Endothelial cell of umbilical vein (primary cell): Measurements from ENCODE around the gene STT3B. TPM values are rescaled to one million over a fixed set of nuclear protein-coding genes. Genes with fewer than 3 reads are reported as not detected.

Experiments used
- BruUV-seq: library from RNA; stranded (reverse); fragments of 400-500 nt; replicated peaks from 2 replicates; lab custom pipeline; 2021; lab: Mats Ljungman, UMichigan
- CTCF ChIA-PET: fragments of 300-600, 350-600 bp; sonication (Branson Sonifier 250); formaldehyde crosslinking; loops from one replicate; lab custom pipeline; 2021; ENCODE audit warnings: antibody characterized with exemption, inconsistent platforms; lab: Charles Lee
- POLR2A ChIA-PET: fragments of 300-600, 350-600 bp; sonication (Branson Sonifier 250); formaldehyde crosslinking; loops from one replicate; lab custom pipeline; 2021; ENCODE audit warnings: antibody characterized with exemption, inconsistent platforms; lab: Charles Lee
- DNase-seq: peaks from one replicate; pipeline ENCODE4 v3.0.0-alpha.2; 2011; ENCODE audit warnings: low read depth, low spot score
- FAIRE-seq: peaks from 2 replicates; lab custom pipeline; 2011; peaks lifted over from hg19 to GRCh38; lab: Jason Lieb, UNC
- H2AFZ ChIP-seq: 2 replicates; pipeline ENCODE4 v1.6.0; 2012; ENCODE audit warnings: low read depth, low read length, control low read depth, inconsistent platforms
- H3K27ac ChIP-seq: 2 replicates; pipeline ENCODE4 v1.5.1; 2011; ENCODE audit warnings: low read depth, mild to moderate bottlenecking, control low read depth, low read length, moderate library complexity; ENCODE audit not compliant: insufficient read depth
- H3K27me3 ChIP-seq, 2 experiments: 2 replicates each; pipeline versions ENCODE4 v1.6.0 to v1.6.1; 2011; ENCODE audit warnings: low read length in 2 of 2, mixed read lengths in 1 of 2; ENCODE audit not compliant: control insufficient read depth in 2 of 2, insufficient read depth in 2 of 2
- H3K36me3 ChIP-seq, 2 experiments: 2 replicates in 1 of 2; 3 replicates in 1 of 2; pipeline ENCODE4 v1.5.1; 2011; ENCODE audit warnings: low read length in 2 of 2, mild to moderate bottlenecking in 1 of 2, moderate library complexity in 1 of 2; ENCODE audit not compliant: control insufficient read depth in 2 of 2, insufficient read depth in 2 of 2; ENCODE audit errors: extremely low read depth in 1 of 2
- H3K4me1 ChIP-seq: 3 replicates; pipeline ENCODE4 v1.5.1; 2011; ENCODE audit warnings: mild to moderate bottlenecking, low read length; ENCODE audit not compliant: control insufficient read depth, insufficient read depth; ENCODE audit errors: extremely low read depth
- H3K4me2 ChIP-seq: 2 replicates; pipeline ENCODE4 v1.6.1; 2011; ENCODE audit warnings: low read length, control low read depth, mixed read lengths; ENCODE audit not compliant: insufficient read depth
- H3K4me3 ChIP-seq, 3 experiments: fragments of 200-600 bp in 1 of 3; sonication (generic), shearing (Covaris generic) in 1 of 3; replicated peaks in 1 of 3; 2 replicates each; pipeline ENCODE4 v1.5.1; 2011 to 2016; ENCODE audit warnings: control low read depth in 3 of 3, low read length in 3 of 3, mild to moderate bottlenecking in 2 of 3, inconsistent platforms in 1 of 3, low read depth in 1 of 3, moderate library complexity in 1 of 3; ENCODE audit not compliant: insufficient read depth in 1 of 3
- H3K79me2 ChIP-seq: 2 replicates; pipeline ENCODE4 v1.6.0; 2012; ENCODE audit warnings: low read length, inconsistent platforms; ENCODE audit not compliant: control insufficient read depth, insufficient read depth
- H3K9ac ChIP-seq: replicated peaks from 2 replicates; pipeline ENCODE3; 2011; ENCODE audit warnings: low read length, control low read depth; ENCODE audit not compliant: insufficient read depth; ENCODE audit errors: extremely low read depth
- H3K9me1 ChIP-seq: replicated peaks from 3 replicates; pipeline ENCODE4 v1.6.0; 2011; ENCODE audit warnings: mild to moderate bottlenecking, low read length; ENCODE audit not compliant: control insufficient read depth, insufficient read depth; ENCODE audit errors: extremely low read depth
- H3K9me3 ChIP-seq: replicated peaks from 2 replicates; pipeline ENCODE4 v1.5.1; 2012; ENCODE audit warnings: low read length, inconsistent platforms; ENCODE audit not compliant: control insufficient read depth, insufficient read depth
- H4K20me1 ChIP-seq: replicated peaks from 2 replicates; pipeline ENCODE3; 2011; ENCODE audit warnings: mild to moderate bottlenecking, low read length; ENCODE audit not compliant: control insufficient read depth, insufficient read depth; ENCODE audit errors: extremely low read depth
- EZH2 ChIP-seq: IDR thresholded peaks from 2 replicates; pipeline ENCODE4 v1.6.1; 2012; ENCODE audit warnings: borderline replicate concordance, low read depth, mild to moderate bottlenecking, moderate library complexity, low read length, inconsistent platforms; ENCODE audit not compliant: severe bottlenecking
- FOS ChIP-seq: IDR thresholded peaks from 2 replicates; pipeline ENCODE4 v1.6.1; 2011; ENCODE audit warnings: mild to moderate bottlenecking, low read length, moderate library complexity, borderline replicate concordance; ENCODE audit not compliant: insufficient read depth
- GATA2 ChIP-seq: IDR thresholded peaks from 2 replicates; pipeline ENCODE4 v1.7.0; 2011; ENCODE audit warnings: low read depth, mild to moderate bottlenecking, moderate library complexity, mixed read lengths, low read length; ENCODE audit not compliant: insufficient read length, insufficient read depth
- JUN ChIP-seq: IDR thresholded peaks from 2 replicates; pipeline ENCODE4 v1.6.1; 2011; ENCODE audit warnings: borderline replicate concordance, low read depth; ENCODE audit not compliant: insufficient read length, insufficient read depth
- MYC ChIP-seq: IDR thresholded peaks from one replicate; pipeline ENCODE4 v1.6.1; 2011; ENCODE audit warnings: mild to moderate bottlenecking, low read depth, low read length
- POLR2A ChIP-seq: IDR thresholded peaks from 2 replicates; pipeline ENCODE4 v1.6.1; 2012; ENCODE audit warnings: low read depth, mild to moderate bottlenecking, control low read depth, low read length
- POLR2AphosphoS5 ChIP-seq: IDR thresholded peaks from 2 replicates; pipeline ENCODE4 v1.6.1; 2012; ENCODE audit warnings: low read depth, mild to moderate bottlenecking, control low read depth, low read length, moderate library complexity; ENCODE audit not compliant: insufficient read depth
- dilution Hi-C: fragments of 300-500 bp; cut with MboI; formaldehyde crosslinking; loops from one replicate; pipeline ENCODE4 v1.15.0; 2019; ENCODE audit warnings: low sequenced_read_pairs; ENCODE audit not compliant: extremely low pct_ligation_motif_present
- intact Hi-C: fragments of 100-400 bp; cut with micrococcal nuclease; formaldehyde crosslinking; loops from one replicate; pipeline ENCODE4 v1.10.0; 2022
- polyA plus RNA-seq, 4 experiments: library from polyadenylated mRNA; depleted of rRNA in 3 of 4; stranded (reverse) in 3 of 4; unstranded in 1 of 4; fragments of >200 nt; gene quantifications; 2 replicates each; pipeline versions ENCODE4 v1.2.1 to v1.2.3, GENCODE V29; 2011 to 2012; ENCODE audit warnings: missing spikeins in 1 of 4
- total RNA-seq: library from RNA; stranded (reverse); gene quantifications from 2 replicates; pipeline ENCODE4 v1.2.3, GENCODE V29; 2021
- TF ChIP-seq, protein P1 (sequence below), 2 donors: IDR thresholded peaks; 1 replicate in 1 of 2; 2 replicates in 1 of 2; pipeline ENCODE4 v1.5.1; 2011; ENCODE audit warnings: low read length in 2 of 2, mild to moderate bottlenecking in 2 of 2, moderate library complexity in 2 of 2, control low read depth in 1 of 2, inconsistent platforms in 1 of 2, low read depth in 1 of 2; ENCODE audit not compliant: insufficient read depth in 1 of 2; ENCODE audit errors: extremely low read depth in 1 of 2
- TF ChIP-seq, protein P2 (sequence below): IDR thresholded peaks from 2 replicates; pipeline ENCODE4 v1.6.1; 2011; ENCODE audit not compliant: insufficient read depth, insufficient read length

Gene STT3B
- total and polyA plus RNA-seq, 2 donors (not counting 3 experiments of a cell fraction or from before 2014, with no cell fraction given), result 56.4 to 113 TPM

DNA sequence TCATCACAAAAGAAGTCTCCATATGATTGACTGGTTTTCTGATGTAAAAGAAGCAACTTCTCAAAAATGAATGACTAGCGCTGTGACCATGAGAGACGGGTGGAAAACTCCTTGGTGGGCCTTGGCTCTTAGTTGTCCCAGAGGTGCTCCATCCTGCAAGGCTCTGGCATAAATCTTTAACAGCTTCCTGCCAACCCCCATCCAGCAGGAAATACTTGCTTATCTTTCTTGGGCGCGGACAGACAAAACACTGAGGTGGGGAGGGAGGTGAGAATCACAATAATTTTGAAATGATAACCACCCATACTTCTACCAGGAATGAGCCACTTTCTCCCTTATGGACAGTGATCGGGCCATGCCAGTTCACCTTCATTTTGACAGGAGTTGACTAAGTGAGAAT, 128.6 kb downstream of the STT3B start:
- Histone ChIP-seq H3K4me3 (no peak overlapping the region), H3K9me1 (no peaks in the 10 kb centered on the region), H3K27me3 (no peaks in the 10 kb centered on the region), H3K79me2 (no peaks in the 10 kb centered on the region), H3K9ac (no peak overlapping the region), H3K27ac (no peak overlapping the region), H3K9me3 (no peaks in the 10 kb centered on the region), H3K36me3 (no peaks in the 10 kb centered on the region), H4K20me1 (no peaks in the 10 kb centered on the region), H3K4me1 (peaks cover 5% of the 10 kb centered on the region), H2AFZ (no peak overlapping the region), H3K4me2 (no peak overlapping the region)
- DNase-seq, result no peak
- intact Hi-C loops (no loop called here), dilution Hi-C loops (no loop called here)
- TSS peak; percentile 48 for BruUV-seq
- ChIA-PET POLR2A (no interaction called here), CTCF (no interaction called here)
- peak; percentile 66 for FAIRE-seq
- TF ChIP-seq GATA2 (no peak), POLR2AphosphoS5 (no peak), JUN (no peak), POLR2A (no peak), FOS (no peak), EZH2 (no peak), MYC (no peak)
- TF ChIP-seq, protein P1, sequence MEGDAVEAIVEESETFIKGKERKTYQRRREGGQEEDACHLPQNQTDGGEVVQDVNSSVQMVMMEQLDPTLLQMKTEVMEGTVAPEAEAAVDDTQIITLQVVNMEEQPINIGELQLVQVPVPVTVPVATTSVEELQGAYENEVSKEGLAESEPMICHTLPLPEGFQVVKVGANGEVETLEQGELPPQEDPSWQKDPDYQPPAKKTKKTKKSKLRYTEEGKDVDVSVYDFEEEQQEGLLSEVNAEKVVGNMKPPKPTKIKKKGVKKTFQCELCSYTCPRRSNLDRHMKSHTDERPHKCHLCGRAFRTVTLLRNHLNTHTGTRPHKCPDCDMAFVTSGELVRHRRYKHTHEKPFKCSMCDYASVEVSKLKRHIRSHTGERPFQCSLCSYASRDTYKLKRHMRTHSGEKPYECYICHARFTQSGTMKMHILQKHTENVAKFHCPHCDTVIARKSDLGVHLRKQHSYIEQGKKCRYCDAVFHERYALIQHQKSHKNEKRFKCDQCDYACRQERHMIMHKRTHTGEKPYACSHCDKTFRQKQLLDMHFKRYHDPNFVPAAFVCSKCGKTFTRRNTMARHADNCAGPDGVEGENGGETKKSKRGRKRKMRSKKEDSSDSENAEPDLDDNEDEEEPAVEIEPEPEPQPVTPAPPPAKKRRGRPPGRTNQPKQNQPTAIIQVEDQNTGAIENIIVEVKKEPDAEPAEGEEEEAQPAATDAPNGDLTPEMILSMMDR (IDR thresholded peaks at IDR 0.05; ENCODE audit: extremely low read depth in 1 of 2, insufficient read depth in 1 of 2, low read depth in 1 of 2, low read length in 2 of 2), result no peak
- TF ChIP-seq, protein P2, sequence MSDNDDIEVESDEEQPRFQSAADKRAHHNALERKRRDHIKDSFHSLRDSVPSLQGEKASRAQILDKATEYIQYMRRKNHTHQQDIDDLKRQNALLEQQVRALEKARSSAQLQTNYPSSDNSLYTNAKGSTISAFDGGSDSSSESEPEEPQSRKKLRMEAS, result no peak
